GM21515 (cell line): ENCODE measurements around the gene DCTPP1.

ENCODE experiments used
- ATAC-seq: cut with Tn5 transposase; IDR thresholded peaks from one replicate; pipeline ENCODE4 v1.9.1; 2021; ENCODE audit not compliant: unreplicated experiment

Gene DCTPP1

GRCh38 chr16:30447512-30448226 is 17.8 kb upstream of the DCTPP1 start:
- ATAC-seq = no peak

DNA sequence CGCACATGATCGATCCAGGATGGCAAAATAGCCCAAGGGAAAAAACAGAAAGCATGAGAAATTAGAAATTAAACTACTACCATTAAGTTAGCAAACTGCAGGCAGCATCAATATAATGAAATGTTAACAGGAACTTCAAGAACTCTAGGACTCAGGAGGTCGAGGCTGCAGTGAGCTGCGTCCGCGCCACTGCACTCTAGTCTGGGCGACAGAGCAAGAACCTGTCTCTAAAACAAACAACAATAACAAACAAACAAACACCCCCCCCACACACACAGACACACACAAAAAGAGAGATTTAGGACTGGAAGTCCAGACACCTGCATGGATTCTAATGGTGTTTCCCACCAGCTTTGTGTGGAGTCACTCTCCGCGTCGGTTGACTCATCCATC is 16.4 kb upstream of the DCTPP1 start:
- ATAC-seq = no peak

GRCh38 chr16:30445408-30446202 is 15.8 kb upstream of the DCTPP1 start, which contains the start of gene SEPHS2:
Gene SEPHS2, minus strand, starts transcription at chr16:30445874. Its CDS starts 147 bp downstream, at chr16:30445727.
- ATAC-seq = peak; percentile 71

- ATAC-seq = peak; percentile 11
Measured at GRCh38 chr16:30445149-30445407, 15.2 kb upstream of the DCTPP1 start.

DNA sequence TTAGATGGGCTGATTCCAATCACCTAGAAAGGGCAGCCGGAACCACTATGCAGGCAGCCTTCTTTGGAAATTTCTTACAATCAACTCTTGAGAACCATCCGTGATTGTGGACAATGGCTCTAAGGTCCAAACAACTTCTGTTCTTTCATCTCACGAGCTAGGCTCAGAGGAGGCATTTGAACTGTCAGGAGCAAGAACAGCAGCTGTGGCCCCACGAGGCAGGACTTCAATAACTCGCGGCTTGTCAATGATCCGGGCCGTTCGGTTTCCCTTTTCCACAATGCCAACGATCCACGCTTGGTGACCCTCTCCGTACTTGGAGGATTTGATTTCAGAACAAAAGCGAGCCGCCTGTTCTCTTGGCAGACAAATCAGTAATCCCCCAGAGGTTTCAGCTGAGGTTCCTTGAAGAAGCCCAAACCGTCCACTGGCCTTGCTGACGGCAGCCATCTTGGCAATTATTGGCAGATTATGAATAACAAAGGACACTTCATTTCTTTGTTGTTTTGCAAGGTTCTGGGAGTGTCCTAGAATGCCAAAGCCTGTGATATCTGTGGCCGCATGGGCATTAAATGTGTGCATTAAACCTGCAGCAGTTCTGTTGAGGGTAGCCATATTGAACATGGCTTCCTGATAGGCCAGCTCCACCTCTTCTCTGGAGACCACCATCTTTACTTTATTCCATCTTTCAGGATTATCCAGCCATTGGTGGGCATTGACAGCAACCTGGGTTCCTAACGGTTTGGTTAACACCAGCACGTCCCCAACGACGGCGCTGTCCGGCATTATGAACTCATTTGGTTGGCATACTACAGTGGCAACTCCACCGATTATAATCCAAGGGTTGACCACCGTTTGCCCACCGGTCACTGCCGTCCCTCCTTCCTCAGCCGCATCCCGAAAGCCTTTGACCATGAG is 14.7 kb upstream of the DCTPP1 start:
- no peak for ATAC-seq

DNA sequence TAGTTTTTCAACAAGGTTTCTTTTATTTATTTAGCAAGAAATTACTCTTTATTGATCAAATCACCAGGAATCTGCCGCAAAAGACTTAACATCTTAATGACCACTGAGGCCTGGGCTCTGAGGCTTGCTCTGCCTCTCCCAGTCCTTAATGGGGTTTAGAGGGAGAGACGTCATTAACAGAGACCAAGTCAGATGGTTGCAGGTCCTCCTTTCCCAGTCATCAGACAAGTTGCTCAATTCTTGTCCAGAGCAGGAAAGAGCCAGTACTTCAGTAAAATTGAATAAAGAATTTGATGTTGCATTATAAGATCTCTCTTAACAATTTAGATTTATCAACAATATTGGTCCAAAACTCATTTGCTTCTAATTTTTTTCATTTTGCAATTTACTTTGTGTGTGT is 13.8 kb upstream of the DCTPP1 start:
- ATAC-seq = no peak

- no peak for ATAC-seq
Measured at GRCh38 chr16:30439720-30440348, 10.0 kb upstream of the DCTPP1 start.

GRCh38 chr16:30438835-30439234 is 9.0 kb upstream of the DCTPP1 start:
- ATAC-seq = no peak

DNA sequence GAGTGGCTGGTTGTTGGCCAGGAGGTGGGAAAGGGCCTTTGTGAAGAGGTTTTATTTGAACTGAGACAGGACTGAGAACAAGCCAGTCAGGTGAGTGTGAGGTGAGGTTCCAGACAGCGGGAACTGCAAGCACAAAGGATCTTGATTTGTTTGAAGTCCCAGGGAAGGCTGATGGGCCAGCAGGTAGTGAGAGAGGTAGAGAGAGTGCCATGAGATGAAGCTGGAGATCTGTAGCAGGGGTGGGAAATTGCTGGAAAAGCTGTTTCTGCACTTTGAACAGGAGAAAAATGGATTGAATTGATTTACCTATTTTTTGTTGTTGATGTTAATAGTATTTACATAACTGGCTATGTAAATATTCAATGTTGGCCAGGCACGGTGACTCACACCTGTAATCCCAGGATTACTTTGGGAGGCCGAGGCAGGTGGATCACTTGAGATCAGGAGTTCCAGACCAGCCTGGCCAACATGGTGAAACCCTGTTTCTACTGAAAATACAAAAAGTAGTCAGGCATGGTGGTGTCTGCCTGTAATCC is 7.7 kb upstream of the DCTPP1 start:
- no peak for ATAC-seq

DNA sequence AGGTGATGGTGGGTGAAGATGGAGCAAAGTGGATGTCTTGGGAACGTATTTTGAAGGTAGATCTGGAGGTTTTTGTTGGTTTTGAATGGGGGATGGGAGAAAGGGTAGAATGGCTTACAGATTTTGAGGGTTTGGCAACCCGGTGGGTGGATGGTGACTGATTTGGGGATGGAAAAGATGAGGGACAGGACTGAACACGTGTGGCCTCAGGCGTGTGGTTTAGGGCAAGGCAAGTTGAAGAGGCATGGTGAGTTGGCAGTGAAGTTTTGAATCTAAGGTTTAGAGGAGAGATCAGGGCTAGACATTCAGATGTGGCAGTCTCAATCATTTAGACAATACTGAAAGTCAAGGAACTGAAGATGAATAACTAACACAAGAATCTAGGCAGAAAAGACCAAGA is 5.0 kb upstream of the DCTPP1 start:
- no peak for ATAC-seq

DNA sequence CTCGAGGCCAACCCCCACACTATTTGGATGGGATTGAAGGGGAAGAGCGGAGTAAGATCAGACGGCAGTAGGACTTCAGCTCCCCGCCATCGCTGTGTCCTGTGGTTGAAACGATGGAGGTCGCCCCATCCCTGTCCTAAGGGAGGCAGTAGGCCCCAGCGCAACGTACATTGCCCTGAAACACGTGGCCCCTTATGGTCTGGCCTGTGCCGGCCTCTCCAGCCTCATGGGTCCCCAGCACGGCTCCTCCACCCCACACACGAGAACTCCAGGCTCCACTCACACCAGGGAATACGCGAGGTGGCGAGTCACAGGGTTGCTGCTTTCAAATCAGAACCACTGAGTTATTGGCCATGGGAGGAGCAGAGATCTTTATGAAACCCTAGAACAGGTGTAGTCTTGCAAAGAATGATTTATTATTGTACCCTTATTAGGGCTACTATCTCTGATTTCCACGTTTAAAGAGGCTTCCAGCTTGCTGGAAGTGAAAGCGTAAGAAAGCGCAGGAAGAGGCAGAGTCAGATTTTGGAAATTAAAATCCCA is 669 bp upstream of the DCTPP1 start:
- ATAC-seq = peak; percentile 14

GRCh38 chr16:30429418-30429677 is 482 bp downstream of the DCTPP1 start:
- no peak for ATAC-seq

DNA sequence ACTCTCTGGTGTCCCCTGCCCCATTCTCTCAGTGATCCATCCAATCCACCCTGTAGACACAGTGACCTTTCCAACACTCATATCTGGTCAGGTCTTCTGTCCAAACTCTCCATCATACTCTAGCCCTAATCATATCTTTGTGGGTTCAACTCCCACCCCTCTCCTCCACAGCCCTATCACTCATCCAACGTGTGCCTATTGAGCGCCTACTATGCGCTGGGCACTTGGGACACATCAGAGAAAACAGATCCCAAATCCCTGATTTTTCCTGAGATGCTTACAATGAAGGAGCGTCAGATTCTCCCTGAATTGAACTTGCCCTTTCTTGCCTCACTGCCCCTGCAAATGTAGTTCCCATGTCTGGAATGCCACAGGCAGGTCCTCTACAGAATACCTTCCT is 1.8 kb downstream of the DCTPP1 start:
- ATAC-seq = no peak

DNA sequence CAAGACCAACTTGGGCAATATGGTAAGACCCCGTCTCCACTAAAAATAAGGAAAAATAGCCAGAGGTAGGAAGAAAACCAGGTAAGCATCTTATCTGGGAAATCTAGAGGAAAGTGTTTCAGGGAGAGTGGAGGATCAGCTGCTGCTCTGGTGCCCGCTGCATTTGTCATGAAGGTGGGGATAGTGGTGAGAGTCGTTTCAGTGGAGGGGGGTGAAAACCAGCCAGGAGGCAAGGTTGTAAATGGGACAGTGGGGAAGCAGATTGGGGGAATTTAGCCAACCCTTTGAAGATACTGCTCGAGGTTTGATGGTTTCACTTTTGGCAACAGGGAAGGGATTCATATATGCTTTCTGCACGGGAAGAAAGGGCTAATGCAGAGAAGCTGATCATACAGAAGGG is 8.8 kb downstream of the DCTPP1 start:
- ATAC-seq = no peak

DNA sequence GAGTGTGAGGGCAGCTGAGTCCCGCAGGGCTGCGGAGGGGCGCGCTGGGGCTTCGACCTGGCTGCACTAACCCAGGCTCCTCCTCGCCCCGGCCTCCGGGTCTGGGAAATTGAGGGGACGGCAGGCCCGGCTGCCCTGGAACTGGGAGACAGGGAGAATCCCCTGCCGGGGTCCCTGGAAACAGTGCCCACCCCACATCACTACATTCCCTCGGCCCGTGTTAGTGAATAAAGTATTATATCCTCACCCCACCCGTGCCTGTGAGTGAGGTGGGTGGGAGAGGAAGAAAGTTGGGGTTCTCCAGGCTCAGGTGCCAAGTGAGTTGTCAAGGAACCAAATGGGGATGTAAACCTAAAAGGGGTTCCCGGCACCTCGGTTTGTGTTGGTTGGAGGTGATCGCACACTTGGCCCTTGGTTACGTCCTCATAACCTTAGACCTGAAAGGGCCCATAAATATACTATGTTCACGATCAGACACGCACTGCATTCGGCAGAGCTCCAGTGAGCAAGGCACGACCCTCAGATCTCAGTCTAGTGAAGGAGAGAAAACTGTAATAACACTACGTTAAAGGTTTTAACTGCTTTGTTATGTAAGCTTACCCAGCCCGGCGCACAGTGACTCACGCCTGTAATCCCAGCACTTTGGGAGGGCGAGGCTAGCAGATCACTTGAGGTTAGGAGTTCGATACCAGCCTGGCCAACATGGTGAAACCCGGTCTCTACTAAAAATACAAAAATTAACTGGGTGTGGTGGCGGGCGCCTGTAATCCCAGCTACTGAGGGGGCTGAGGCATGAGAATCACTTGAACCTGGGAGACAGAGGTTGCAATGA is 11.3 kb downstream of the DCTPP1 start:
- no peak for ATAC-seq

DNA sequence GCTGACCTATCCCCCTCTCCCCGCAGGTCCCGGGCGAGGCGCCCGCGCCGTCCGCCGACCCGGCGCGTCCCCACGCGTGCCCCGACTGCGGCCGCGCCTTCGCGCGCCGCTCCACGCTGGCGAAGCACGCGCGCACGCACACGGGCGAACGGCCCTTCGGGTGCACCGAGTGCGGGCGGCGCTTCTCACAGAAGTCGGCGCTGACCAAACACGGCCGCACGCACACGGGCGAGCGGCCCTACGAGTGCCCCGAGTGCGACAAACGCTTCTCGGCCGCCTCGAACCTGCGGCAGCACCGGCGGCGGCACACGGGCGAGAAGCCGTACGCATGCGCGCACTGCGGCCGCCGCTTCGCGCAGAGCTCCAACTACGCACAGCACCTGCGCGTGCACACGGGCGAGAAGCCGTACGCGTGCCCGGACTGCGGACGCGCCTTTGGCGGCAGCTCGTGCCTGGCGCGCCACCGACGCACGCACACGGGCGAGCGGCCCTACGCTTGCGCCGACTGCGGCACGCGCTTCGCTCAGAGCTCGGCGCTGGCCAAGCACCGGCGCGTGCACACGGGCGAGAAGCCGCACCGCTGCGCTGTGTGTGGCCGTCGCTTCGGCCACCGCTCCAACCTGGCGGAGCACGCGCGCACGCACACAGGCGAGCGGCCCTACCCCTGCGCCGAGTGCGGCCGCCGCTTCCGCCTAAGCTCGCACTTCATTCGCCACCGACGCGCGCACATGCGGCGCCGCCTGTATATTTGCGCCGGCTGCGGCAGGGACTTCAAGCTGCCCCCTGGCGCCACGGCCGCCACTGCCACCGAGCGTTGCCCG is 12.1 kb downstream of the DCTPP1 start:
- ATAC-seq = peak; percentile 72

- no peak for ATAC-seq
Measured at GRCh38 chr16:30416624-30417528, 13.0 kb downstream of the DCTPP1 start.

DNA sequence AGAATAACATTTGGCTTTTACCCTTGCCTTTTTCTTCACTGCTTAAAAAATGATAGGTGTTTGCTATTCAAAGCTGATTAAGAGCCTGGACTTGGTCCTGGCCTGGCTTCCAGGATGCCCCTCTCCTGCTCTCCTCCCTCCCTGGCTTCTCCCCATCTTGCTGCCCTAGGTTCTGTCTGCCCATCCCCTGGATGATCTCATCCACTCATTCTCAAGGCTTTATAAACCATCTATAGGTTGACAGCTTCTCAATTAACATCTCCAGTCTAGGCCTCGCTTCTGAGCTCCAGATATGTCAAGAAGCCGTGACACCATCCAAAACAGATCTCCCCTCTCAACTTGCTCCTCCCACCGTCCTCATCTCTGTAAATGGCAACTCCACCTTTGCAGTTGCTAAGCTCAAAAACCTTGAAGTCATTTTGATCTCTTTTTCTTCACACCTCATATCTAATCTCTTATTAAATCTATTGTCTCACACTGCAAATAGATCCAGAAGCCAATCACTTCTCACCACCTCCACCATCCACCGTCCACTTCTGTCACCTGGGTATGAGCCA is 13.7 kb downstream of the DCTPP1 start:
- ATAC-seq = no peak
